GM18511 (cell line): ENCODE data around the gene PUM2.
A peak's percentile ranks its signal among the peaks of the same experiment; 100 is the strongest.
"Not testable (repeated sequence)": the region's sequence is repeated elsewhere in the genome, so short reads cannot be mapped to it uniquely, and the experiment has no call there.

Experiments
- ATAC-seq: cut with Tn5 transposase; IDR thresholded peaks from one replicate; pipeline ENCODE4 v1.9.1; 2021; ENCODE audit warnings: mild to moderate bottlenecking, moderate library complexity; ENCODE audit not compliant: unreplicated experiment

The PUM2 gene

DNA sequence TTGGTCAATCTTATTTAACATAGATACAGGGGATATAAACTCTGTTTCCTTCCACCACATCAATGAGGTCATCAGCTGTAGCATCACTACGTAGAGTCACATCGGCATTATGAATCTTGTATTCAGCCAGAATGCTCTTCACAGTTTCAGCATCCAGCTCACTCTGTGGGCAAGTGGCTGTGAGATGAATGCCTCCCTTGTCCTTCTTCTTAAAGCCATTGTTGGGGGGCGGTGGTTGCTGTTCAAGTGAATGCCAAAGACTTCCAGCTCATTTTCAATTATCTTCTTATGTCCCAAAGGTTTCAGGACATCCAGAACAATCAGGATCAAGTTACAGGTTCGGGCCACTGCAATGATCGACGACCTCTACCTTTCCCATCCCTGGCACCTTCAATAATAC lies 110.4 kb downstream of the PUM2 start:
- ATAC-seq = not testable (repeated sequence)

DNA sequence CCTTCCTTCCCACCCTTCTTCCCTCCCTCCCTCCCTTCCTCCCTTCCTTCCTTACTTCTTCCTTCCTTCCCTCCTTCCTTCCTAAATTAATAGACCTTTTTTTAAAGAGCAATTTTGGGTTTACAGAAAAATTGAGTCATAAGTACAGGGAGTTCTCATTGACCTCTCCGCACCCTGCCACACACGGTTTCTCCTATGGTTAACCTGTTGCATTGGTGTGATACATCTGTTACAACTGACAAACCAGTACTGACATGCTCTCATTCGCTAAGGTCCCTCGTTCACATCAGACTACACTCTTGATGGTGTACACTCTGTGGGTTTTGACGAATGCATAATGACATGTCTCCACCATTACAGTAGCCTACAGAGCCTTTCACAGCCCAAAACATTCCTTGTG lies 114.1 kb downstream of the PUM2 start:
- no peak for ATAC-seq

DNA sequence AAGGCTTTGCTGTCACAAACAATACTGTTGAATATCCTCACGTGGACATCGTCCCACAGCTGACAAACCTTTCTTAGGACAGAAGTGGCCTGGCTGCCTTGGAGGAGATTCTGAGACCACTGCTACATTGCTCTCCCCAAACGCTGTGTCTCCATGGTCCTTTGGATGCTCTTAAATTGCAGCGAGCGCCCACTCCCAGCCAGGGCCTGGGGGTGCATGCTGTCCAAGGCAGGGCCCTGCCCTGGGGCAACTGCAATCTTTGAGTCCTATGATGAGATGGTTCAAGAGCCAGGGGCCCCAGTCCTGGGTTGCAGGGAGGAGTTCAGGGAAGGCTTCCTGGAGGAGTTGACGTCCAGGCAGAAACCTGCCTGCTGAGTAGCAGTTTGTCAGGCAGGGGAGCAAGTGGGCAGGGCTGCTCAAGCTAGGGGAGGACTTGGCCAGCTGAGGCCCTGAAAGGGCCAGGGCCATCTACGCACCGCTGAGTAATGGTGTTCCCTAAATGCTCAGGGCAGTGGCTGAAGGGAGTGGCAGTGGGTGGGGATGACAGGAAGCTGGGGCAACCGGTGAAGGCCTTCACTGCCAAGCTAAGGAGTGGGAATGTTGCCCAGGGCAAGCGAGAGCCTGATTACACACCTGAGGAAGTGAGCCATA lies 114.9 kb downstream of the PUM2 start:
- no peak for ATAC-seq

DNA sequence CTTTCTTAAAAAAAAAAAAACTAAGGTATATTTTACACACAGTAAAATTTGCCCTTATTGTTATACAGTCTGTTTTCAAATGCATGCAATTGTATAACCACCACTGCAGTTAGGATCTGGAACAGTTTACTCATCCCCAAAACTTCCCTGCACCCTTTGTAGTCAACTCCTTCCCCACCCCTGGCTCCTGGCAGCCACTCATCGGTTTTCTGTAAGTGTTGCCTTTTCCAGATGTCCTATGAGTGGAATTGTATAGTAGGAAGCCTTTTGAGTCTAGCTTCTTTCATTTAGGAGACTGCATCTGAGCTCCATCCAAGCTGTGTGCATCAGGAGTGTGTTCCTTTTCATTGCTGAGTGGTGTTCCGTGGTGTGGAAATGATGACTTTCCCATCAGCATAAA lies 116.0 kb downstream of the PUM2 start:
- ATAC-seq = not testable (repeated sequence)

DNA sequence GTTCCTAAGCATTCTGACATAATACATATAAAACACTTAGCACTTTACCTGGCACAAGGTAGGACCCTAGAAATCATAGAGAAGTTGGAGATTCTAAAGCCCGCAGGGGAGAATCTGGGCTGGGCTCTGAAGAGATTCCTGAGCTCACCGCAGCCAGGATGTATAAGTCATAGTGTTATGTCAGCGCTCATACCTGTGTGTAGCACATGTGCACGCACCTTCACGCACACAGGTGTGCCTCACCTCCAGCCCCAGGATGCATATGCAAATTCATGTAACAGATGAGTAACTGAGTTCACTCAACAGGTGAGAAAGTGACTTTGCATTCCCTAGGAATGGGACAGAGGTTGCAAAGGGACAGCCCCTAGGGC lies 117.8 kb downstream of the PUM2 start:
- ATAC-seq = no peak

DNA sequence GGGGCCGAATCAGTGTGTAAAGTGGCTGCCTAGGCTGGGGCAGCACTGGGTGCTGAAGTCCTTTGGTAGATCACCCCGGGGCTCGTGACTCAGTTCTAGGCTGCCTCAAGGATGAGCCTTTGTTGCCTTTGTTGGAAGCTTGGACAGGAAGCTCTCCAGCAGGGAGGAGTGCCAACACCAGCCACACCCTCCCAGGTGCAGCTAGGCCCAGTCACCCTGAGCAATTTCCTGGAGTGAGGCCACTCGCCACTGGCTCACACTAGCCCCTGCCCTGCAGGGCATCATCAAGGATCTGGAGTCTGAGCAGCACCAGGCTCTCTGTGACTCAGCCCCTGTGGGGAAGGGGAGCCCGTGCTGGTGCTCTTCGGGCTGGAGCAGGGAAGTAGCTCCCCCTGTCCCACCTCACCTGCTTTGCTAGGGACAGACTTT lies 119.0 kb downstream of the PUM2 start:
- no peak for ATAC-seq

DNA sequence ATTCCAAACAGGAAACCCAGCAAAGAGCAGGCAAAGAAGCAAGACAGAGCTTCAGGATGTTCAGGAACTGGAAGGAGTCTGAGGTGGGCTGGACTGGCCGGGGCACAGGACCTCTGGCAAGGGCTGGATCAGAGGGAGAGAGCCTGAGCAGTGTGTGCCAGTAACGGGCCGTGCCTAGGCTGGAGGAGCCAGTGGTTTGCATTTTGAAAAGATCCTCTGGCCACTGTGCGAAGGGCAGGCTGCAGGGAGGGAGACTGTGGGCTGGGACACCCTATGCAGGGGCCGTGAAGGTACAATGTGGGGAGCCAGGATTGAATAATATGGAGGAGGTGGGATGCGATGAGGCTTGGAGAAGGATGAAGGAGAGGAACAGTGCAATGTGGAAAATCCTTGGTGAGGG lies 119.5 kb downstream of the PUM2 start:
- ATAC-seq = no peak

DNA sequence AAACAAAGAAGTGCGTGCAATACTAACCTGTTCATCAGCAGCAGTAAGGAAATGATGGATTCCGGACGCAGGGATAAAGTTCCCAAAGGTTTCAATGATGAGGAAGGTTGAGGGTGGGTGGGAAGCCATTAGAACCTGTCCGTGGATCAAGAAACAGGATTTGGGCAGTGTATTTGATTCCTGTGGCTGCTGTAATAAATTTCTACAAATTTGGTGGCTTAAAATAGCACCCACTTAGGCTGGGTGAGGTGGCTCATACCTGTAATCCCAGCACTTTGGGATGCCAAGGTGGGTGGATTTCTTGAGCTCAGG lies 120.6 kb downstream of the PUM2 start:
- no peak for ATAC-seq

DNA sequence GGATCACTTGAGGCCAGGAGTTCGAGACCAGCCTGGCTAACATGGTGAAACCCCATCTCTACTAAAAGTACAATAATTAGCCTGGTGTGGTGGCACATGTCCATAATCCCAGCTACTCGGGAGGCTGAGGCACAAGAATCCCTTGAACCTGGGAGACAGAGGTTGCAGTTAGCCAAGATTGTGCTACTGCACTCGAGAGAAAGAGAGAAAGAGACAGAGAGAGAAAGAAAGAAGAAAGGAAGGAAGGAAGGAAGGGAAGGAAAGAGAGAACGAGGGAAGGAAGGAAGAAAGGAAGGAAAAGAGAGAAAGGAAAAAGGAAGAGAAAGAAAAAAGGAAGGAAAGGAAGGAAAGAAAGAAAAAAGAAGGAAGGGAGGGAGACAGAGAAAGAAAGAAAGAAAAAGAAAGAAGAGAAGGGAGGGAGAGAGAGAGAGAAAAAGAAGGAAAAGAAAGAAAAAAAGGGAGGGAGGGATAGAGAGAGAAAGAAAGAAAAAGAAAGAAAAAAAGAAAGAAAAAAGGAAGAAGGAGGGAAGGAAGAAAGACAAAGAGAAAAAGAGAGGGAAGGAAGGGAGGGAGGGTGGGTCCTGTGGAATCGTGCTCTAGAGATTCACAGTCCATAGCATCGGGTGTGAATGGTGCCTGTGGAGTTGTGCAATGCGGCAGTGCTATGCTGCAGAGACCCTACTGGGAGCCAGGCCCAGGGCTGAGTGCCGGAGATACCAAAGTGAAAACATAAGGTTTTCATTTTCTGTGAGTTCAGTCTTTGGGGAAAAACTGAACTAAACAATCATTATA lies 121.1 kb downstream of the PUM2 start:
- ATAC-seq = no peak

DNA sequence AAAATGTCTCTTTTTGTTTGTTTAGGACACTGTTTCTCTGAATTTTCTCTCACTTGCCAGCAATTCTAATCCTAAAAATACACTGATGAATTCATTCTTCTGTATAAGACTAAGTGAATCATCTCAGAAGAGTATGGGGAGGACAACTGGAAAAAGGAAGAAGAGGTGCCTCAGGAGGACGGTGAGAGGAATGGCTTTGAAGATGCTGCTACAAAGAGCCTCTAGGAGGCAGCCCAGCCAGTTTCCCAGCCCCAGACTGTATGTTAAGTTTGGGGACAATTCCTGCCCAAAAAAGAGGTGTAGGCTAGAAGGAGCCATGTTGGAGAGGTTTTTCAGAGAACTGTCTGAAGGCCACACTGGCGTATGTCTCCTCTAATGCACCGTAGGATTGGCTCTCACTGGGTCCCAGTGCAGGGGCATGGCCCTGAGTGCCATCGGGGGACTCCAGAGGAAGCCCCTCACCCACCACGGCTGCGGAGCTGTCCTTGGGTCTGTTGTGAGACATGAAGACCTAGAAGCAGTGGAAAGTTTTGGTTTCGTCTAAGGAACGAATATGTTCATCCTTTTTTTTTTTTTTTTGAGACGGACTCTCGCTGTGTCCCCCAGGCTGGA lies 122.6 kb downstream of the PUM2 start:
- ATAC-seq = no peak

DNA sequence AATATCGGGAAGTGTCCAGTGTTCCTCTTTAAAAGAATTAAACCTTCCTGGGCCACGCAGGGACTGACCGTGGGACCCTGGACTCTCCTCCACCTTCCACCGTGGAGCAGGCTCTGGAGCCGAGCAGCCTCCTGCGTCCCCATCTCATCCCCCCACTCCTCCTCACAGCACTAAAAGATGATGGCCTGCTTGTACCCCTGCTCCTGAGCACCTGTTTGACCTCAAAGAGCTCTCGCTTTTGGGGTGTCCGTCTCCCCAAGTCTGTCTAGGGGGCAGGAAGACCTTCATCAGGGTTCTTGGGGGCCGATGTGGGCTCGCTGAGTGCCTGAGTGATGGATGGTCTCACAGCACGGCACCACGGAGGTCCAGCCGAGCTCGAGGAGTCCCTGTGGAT lies 124.5 kb downstream of the PUM2 start:
- ATAC-seq = no peak

DNA sequence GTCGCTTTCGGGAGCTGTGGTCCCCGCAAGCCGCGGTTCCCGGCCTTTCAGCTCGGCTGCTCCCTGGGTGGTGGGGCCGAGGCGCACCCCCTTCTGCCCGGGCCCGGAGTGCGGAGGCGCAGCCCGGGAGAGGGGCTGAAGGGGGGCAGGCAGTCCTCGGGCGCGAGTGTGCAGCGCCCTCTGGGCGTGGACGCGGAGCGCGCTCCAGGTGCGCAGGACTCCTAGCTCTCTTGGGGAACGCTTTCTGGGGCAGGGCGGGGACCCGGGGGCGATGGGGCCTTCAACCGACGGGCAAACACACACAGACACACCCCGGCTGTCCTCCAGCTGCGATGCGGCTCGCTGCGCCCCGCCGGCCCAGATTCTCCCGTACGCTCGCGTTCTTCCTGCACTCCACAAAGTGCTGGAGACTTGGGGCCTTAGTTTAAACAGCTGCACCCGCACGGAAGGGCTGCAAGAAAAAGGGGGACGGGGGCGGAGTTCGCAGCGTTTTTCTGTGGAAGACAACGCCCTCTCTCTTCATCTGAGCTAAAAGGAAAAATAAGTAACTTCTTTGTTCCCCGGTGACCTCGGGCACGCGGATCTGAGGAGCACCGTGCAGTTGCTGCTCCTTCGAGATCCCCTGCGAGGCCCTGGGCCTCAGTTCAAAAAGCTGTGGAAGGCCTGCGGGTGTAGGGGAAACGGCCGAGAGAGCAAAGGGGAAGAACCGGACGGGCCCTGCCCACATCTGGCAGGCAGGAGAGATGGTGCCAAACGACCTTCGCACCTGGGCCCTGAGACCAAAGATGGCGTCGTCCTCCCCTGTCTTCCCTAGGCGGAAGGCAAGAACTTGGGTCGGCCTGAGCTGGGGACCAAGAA lies 125.1 kb downstream of the PUM2 start:
- peak; percentile 65 for ATAC-seq

DNA sequence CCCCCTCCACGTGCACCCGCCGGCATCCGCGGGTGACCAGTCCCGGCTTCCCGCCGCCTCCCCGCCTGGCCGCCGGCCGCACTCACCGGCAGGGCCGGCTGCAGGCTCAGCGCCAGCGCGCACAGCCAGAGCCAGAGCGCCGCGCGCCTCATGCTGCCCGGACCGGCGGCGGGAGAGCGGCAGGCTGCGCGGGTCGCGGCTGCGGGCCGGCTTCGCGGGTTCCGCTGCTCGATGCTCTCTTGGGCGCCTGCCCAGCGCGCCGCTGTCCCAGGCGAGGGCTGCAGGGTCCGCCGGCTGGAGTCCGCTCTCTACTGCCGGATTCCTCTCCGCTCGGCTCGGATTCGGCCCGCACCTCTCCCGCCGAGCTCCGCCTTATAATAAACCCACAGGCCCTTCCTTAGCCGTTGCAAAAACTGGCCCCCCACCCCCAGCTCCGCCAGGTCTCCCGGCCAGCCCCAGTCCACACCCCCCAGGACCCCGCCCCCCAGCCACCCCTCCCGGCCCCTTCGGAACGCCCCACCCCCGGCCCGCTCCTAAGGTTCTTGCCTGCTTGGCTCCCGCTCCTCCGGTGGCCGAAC lies 125.8 kb downstream of the PUM2 start, which contains the start of gene SDC1:
Gene SDC1 (minus strand): TSS at position 415 of the 578 bp plus-strand sequence. CDS start 263 bp downstream, at position 152.
- ATAC-seq = peak; percentile 21

DNA sequence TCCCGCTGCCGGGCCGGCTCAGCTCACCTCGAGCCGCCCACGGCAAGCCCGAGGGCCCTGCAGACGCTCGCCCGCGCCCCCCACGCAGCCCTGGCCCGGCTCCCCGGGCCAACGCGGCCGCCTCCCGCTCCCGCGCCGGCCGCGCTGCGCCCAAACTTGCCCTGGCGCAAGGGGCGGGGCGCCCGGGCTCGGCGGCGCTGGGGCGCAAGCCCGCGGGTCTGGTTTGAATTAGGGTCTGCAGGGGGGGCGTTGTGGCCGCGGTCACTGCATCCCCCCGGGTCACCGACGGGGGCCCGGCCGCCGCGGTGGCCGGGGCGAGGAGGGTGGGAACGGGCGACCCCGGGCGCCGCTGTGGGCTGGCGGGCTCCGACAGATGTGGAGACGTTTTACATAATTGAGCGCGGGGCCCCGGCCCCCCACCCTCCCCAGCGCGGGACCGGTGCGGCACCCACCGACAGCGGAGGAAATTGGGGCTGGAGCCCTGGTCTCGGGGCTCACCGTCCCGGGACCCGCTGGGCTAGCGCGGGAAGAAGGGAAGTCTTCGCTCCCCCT lies 126.4 kb downstream of the PUM2 start:
- peak; percentile 31 for ATAC-seq

DNA sequence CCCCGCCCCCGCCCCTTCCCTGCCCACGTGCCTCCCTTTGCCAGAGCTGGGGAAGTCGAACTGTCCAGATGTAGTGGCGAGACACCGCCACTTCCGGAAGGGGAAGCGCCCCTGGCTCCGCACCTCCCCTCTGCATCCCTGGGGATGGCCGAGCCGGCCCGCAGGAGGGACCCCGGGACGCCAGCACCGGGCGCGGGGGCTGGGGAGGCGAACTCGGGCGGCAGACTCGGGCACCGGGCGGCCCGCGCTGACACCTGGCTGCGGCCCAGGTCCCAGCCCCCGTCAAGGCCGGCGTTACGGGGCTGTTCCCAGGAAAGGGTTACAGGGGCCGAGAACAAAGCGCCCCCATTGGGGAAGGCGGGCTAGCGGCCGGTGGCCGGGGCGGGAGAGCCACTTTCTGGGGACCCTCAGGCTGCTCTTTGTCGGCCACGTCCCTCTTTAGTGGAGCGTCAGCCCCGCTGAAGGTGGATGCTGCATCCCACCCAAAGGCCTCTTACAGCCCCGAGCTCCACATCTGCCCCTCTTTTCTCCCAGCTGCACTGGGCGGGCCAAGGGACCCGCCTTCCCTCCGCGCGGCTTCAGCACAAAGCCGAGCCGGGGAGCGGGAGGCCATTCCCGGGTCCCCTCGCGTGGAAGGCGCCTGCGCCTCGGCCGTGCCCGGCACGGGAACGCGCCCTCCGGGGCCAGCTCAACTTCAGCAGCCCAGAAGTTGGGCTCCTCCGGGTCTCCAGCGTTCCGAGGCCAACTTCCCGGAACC lies 127.1 kb downstream of the PUM2 start:
- ATAC-seq = peak; percentile 30

DNA sequence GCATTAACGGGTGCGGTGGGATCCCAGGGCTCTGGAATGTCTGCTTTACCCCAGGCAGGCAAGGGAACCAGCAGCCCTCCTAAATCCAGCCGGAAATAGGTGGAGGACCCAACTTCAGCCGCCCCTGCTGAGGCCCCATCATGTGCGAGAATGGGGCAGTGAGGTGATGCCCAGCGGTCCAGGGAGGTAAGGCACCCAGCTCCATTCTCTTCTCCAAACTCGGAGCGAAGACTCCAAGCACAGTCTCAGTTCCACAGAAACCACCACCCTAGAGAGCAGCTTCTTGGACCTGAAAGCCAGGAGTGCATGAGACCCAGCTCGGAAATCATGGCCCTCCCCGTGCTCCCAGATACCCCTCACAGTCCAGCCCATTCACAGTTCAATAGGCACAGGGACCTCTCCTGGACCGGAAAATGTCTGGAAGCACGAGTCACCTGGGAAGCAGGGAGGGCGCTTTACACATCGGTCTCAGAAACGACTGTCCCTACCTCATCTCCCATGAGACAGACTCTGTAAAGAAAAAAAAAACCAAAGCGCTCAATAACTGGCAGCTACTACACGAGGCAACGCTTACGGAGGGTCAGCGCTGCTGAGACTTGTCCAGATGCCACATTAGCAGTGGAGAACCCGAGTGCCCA lies 127.8 kb downstream of the PUM2 start:
- no peak for ATAC-seq

DNA sequence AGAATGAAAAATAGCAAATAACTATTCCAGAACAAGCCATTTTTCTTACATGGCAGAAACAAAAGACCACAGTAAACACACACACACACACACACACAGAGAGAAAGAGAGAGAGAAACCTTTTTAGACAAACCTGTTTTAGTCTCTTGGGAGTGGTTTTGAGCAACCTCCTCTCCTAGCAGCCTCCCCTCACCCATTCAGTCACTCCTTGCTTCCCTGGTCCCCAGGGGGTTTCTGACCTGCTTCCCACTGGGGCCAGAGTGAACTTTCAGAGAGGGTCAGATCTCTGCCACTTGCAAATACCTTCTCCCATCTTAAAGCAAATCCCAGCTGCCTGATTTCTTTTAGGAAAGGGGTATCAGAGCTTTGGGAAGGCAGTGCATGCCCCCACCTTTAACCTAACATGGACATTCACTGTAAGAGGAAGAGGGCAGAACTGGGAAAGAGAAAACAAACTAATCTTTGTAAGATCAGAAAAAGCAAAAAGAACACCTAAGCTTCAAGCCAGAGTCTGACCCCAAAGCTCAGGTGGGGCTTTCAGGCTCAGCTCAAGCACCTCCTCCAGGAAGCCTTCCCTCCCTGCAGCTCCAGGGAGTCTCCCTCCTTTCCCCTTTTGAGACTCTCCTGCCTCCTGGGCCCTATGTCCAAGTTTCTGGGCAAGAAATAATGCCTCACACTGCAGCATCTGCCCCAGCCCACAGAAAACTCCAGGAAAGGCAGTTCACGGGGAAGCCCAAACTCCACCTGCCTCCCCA lies 128.5 kb downstream of the PUM2 start:
- ATAC-seq = no peak

DNA sequence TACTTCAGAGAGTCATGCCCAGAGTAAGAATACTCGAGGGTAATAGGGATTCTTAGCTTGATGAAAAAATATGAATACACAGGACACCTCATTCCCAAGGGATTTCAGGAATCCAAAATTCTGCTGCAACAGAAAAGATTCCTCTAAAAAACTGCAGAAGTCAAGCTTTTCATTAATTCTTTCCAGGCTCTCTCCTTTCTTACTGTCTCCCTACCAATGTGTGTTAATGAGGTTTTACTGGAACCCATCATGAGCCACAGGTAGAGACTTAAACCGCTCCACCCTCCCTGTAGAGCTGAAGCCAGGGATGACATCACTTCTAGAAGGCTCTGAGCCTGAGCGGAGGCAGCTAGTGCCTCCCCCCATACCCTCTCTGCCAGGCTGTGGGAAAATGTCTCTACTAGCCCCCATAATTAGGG lies 129.1 kb downstream of the PUM2 start:
- no peak for ATAC-seq
